WTC11 (cell line): ENCODE results near the gene H19. TPM values are rescaled to one million over a fixed set of nuclear protein-coding genes. Genes with fewer than 3 reads are reported as not detected.

ENCODE experiments used
- ATAC-seq: fragments of 200-7000 bp; cut with Tn5 transposase; 2 replicates; pipeline ENCODE4 v1.10.0; 2021; ENCODE audit warnings: mild to moderate bottlenecking, moderate library complexity
- CTCF ChIA-PET: fragments of 300-600 bp; sonication (Branson Sonifier 250); formaldehyde crosslinking; loops from one replicate; lab custom pipeline; 2021; ENCODE audit warnings: antibody characterized with exemption; lab: Charles Lee
- POLR2A ChIA-PET: fragments of 350-600 bp; sonication (Branson Sonifier 250); formaldehyde crosslinking; loops from one replicate; lab custom pipeline; 2021; ENCODE audit warnings: antibody characterized with exemption; lab: Charles Lee
- DNase-seq: peaks from one replicate; pipeline ENCODE4 v3.0.0; 2021; ENCODE audit warnings: low spot score
- H3K27ac Mint-ChIP-seq: 2 replicates; pipeline ENCODE4 v1.8.0; 2021; ENCODE audit warnings: mixed read lengths
- H3K27me3 Mint-ChIP-seq: 2 replicates; pipeline ENCODE4 v1.8.0; 2021; ENCODE audit warnings: low read depth, mild to moderate bottlenecking, moderate library complexity, mixed read lengths
- H3K36me3 Mint-ChIP-seq: 2 replicates; pipeline ENCODE4 v1.8.0; 2021; ENCODE audit warnings: mixed read lengths
- H3K4me1 Mint-ChIP-seq: 2 replicates; pipeline ENCODE4 v1.8.0; 2022; ENCODE audit warnings: mixed read lengths
- H3K4me3 Mint-ChIP-seq: 2 replicates; pipeline ENCODE4 v1.8.0; 2021; ENCODE audit warnings: mild to moderate bottlenecking, moderate library complexity, mixed read lengths
- H3K9me3 Mint-ChIP-seq: 2 replicates; pipeline ENCODE4 v1.8.0; 2021; ENCODE audit warnings: mixed read lengths
- GABPB1 ChIP-seq: sonication (generic); formaldehyde crosslinking; IDR thresholded peaks from 2 replicates; pipeline ENCODE4 v1.8.1; 2023; ENCODE audit warnings: mild to moderate bottlenecking, missing genetic modification reagents
- GRHL2 ChIP-seq: fragments of 250-450 bp; sonication (Bioruptor Pico); IDR thresholded peaks from 2 replicates; pipeline ENCODE4 v1.8.0; 2022; ENCODE audit warnings: mild to moderate bottlenecking, moderate library complexity; ENCODE audit not compliant: insufficient replicate concordance, severe bottlenecking
- HMGA2 ChIP-seq: fragments of 250-450 bp; sonication (Bioruptor Pico); IDR thresholded peaks from 2 replicates; pipeline ENCODE4 v1.4.0; 2021; ENCODE audit warnings: mild to moderate bottlenecking, moderate library complexity
- JAZF1 ChIP-seq: fragments of 250-450 bp; sonication (Bioruptor Pico); IDR thresholded peaks from 2 replicates; pipeline ENCODE4 v1.9.0; 2021; ENCODE audit warnings: moderate library complexity, mild to moderate bottlenecking, inconsistent platforms
- JUN ChIP-seq: sonication (generic); formaldehyde crosslinking; IDR thresholded peaks from 2 replicates; pipeline ENCODE4 v1.8.0; 2023; ENCODE audit warnings: mild to moderate bottlenecking, missing genetic modification reagents
- TP53 ChIP-seq: sonication (generic); formaldehyde crosslinking; IDR thresholded peaks from 2 replicates; pipeline ENCODE4 v1.8.1; 2023; ENCODE audit warnings: mild to moderate bottlenecking, missing genetic modification reagents
- ZNF219 ChIP-seq: sonication (generic); formaldehyde crosslinking; IDR thresholded peaks from 2 replicates; pipeline ENCODE4 v1.8.0; 2023; ENCODE audit warnings: missing genetic modification reagents, mild to moderate bottlenecking, borderline replicate concordance
- total RNA-seq: library from RNA; stranded (reverse); gene quantifications from 3 replicates; pipeline ENCODE4 v1.2.3, GENCODE V29; 2021
- TF ChIP-seq, protein P1 (sequence below): sonication (generic); formaldehyde crosslinking; IDR thresholded peaks from 2 replicates; pipeline ENCODE4 v1.8.0; 2022; ENCODE audit warnings: mild to moderate bottlenecking, missing genetic modification reagents
- TF ChIP-seq, protein P2 (sequence below): fragments of 250-450 bp; sonication (Bioruptor Pico); IDR thresholded peaks from 2 replicates; pipeline ENCODE4 v1.9.0; 2021; ENCODE audit warnings: mild to moderate bottlenecking
- TF ChIP-seq, protein P3 (sequence below): sonication (generic); formaldehyde crosslinking; IDR thresholded peaks from 2 replicates; pipeline ENCODE4 v1.8.1; 2022; ENCODE audit warnings: low read depth, missing genetic modification reagents, borderline replicate concordance
- TF ChIP-seq, protein P4 (sequence below): sonication (generic); formaldehyde crosslinking; IDR thresholded peaks from 2 replicates; pipeline ENCODE4 v1.8.1; 2023; ENCODE audit warnings: mild to moderate bottlenecking, moderate library complexity, missing genetic modification reagents
- TF ChIP-seq, protein P5 (sequence below): fragments of 250-450 bp; sonication (Bioruptor Pico); IDR thresholded peaks from 2 replicates; pipeline ENCODE4 v2.1.2; 2022; ENCODE audit warnings: mild to moderate bottlenecking, moderate library complexity
- TF ChIP-seq, protein P6 (sequence below): sonication (generic); formaldehyde crosslinking; IDR thresholded peaks from 2 replicates; pipeline ENCODE4 v1.8.1; 2022; ENCODE audit warnings: missing genetic modification reagents, borderline replicate concordance
- TF ChIP-seq, protein P7 (sequence below): fragments of 250-450 bp; sonication (Bioruptor Pico); IDR thresholded peaks from 2 replicates; pipeline ENCODE4 v1.9.0; 2021; ENCODE audit warnings: mild to moderate bottlenecking, borderline replicate concordance
- TF ChIP-seq, protein P8 (sequence below): sonication (generic); formaldehyde crosslinking; IDR thresholded peaks from 2 replicates; pipeline ENCODE4 v1.8.1; 2022; ENCODE audit warnings: mild to moderate bottlenecking, moderate library complexity, missing genetic modification reagents
- TF ChIP-seq, protein P9 (sequence below): sonication (generic); formaldehyde crosslinking; IDR thresholded peaks from 2 replicates; pipeline ENCODE4 v1.8.1; 2023; ENCODE audit warnings: mild to moderate bottlenecking, missing genetic modification reagents

The H19 gene
- total RNA-seq, 1 experiment from 2014 or later = 12.7 TPM

DNA sequence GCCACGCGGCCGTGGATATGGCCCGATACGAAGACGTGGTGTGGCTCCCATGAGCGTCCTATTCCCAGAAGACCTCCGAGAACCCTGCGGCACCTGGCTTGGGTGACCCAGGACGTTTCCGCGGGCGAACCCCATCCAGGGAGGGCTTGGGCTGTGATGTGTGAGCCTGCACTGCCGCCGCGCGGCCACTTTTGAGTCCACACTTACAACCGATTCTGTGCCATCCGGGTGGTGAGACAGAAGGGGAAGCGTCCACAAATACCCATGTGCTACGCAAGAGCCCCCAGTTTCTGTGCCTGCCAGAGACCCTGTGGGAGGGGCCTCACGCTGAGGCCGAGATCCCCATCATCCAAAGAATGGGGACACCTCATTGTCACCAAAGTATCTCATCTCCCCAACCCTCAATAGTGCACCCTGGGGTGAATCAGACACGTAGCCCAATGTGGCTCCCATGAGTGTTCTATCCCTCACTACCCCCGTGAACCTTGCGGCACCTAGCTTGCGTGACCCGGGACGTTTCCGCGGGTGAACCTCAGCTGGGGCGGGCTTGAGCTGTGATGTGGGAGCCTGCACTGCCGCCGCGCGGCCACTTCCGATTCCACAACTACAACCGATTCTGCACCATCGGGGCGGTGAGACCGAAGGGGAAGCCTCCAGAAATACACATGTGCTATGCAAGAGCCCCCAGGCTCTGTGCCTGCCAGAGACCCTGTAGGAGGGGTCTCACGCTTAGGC is 4.6 kb upstream of the H19 start:
- DNase-seq = no peak
- Mint-ChIP-seq H3K36me3 (no peaks in the 10 kb centered on the region), H3K4me3 (no peak overlapping the region), H3K27ac (no peak overlapping the region), H3K27me3 (no peaks in the 10 kb centered on the region), H3K4me1 (no peaks in the 10 kb centered on the region), H3K9me3 (no peaks in the 10 kb centered on the region)
- ChIA-PET CTCF (interaction anchor here (0.6 to 4.9 kb wide), 35 partner anchors 10 to 456 kb away, joined by 3 to 159 read pairs (median 4); partner anchors contain the start of genes MRPL23, SYT8 and TNNI2), POLR2A (no interaction called here)
- ATAC-seq = no peak
- TF ChIP-seq JAZF1 (CRISPR knock-in tag) = no peak
- no peak for TF ChIP-seq GABPB1 (CRISPR knock-in tag)
- TF ChIP-seq, protein P1, sequence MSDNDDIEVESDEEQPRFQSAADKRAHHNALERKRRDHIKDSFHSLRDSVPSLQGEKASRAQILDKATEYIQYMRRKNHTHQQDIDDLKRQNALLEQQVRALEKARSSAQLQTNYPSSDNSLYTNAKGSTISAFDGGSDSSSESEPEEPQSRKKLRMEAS (CRISPR knock-in tag) = no peak
- TF ChIP-seq JUN (CRISPR knock-in tag) = no peak
- TF ChIP-seq ZNF219 (CRISPR knock-in tag) = no peak
- TF ChIP-seq, protein P2, sequence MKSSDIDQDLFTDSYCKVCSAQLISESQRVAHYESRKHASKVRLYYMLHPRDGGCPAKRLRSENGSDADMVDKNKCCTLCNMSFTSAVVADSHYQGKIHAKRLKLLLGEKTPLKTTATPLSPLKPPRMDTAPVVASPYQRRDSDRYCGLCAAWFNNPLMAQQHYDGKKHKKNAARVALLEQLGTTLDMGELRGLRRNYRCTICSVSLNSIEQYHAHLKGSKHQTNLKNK (CRISPR knock-in tag) = no peak
- no peak for TF ChIP-seq TP53 (CRISPR knock-in tag)
- TF ChIP-seq, protein P3, sequence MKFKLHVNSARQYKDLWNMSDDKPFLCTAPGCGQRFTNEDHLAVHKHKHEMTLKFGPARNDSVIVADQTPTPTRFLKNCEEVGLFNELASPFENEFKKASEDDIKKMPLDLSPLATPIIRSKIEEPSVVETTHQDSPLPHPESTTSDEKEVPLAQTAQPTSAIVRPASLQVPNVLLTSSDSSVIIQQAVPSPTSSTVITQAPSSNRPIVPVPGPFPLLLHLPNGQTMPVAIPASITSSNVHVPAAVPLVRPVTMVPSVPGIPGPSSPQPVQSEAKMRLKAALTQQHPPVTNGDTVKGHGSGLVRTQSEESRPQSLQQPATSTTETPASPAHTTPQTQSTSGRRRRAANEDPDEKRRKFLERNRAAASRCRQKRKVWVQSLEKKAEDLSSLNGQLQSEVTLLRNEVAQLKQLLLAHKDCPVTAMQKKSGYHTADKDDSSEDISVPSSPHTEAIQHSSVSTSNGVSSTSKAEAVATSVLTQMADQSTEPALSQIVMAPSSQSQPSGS (CRISPR knock-in tag) = no peak
- TF ChIP-seq, protein P4, sequence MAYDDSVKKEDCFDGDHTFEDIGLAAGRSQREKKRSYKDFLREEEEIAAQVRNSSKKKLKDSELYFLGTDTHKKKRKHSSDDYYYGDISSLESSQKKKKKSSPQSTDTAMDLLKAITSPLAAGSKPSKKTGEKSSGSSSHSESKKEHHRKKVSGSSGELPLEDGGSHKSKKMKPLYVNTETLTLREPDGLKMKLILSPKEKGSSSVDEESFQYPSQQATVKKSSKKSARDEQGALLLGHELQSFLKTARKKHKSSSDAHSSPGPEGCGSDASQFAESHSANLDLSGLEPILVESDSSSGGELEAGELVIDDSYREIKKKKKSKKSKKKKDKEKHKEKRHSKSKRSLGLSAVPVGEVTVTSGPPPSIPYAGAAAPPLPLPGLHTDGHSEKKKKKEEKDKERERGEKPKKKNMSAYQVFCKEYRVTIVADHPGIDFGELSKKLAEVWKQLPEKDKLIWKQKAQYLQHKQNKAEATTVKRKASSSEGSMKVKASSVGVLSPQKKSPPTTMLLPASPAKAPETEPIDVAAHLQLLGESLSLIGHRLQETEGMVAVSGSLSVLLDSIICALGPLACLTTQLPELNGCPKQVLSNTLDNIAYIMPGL (CRISPR knock-in tag) = no peak
- TF ChIP-seq, protein P5, sequence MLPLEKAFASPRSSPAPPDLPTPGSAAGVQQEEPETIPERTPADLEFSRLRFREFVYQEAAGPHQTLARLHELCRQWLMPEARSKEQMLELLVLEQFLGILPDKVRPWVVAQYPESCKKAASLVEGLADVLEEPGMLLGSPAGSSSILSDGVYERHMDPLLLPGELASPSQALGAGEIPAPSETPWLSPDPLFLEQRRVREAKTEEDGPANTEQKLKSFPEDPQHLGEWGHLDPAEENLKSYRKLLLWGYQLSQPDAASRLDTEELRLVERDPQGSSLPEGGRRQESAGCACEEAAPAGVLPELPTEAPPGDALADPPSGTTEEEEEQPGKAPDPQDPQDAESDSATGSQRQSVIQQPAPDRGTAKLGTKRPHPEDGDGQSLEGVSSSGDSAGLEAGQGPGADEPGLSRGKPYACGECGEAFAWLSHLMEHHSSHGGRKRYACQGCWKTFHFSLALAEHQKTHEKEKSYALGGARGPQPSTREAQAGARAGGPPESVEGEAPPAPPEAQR (CRISPR knock-in tag) = no peak
- TF ChIP-seq, protein P6, sequence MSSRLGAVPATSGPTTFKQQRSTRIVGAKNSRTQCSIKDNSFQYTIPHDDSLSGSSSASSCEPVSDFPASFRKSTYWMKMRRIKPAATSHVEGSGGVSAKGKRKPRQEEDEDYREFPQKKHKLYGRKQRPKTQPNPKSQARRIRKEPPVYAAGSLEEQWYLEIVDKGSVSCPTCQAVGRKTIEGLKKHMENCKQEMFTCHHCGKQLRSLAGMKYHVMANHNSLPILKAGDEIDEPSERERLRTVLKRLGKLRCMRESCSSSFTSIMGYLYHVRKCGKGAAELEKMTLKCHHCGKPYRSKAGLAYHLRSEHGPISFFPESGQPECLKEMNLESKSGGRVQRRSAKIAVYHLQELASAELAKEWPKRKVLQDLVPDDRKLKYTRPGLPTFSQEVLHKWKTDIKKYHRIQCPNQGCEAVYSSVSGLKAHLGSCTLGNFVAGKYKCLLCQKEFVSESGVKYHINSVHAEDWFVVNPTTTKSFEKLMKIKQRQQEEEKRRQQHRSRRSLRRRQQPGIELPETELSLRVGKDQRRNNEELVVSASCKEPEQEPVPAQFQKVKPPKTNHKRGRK = no peak
- no peak for TF ChIP-seq HMGA2
- TF ChIP-seq, protein P7, sequence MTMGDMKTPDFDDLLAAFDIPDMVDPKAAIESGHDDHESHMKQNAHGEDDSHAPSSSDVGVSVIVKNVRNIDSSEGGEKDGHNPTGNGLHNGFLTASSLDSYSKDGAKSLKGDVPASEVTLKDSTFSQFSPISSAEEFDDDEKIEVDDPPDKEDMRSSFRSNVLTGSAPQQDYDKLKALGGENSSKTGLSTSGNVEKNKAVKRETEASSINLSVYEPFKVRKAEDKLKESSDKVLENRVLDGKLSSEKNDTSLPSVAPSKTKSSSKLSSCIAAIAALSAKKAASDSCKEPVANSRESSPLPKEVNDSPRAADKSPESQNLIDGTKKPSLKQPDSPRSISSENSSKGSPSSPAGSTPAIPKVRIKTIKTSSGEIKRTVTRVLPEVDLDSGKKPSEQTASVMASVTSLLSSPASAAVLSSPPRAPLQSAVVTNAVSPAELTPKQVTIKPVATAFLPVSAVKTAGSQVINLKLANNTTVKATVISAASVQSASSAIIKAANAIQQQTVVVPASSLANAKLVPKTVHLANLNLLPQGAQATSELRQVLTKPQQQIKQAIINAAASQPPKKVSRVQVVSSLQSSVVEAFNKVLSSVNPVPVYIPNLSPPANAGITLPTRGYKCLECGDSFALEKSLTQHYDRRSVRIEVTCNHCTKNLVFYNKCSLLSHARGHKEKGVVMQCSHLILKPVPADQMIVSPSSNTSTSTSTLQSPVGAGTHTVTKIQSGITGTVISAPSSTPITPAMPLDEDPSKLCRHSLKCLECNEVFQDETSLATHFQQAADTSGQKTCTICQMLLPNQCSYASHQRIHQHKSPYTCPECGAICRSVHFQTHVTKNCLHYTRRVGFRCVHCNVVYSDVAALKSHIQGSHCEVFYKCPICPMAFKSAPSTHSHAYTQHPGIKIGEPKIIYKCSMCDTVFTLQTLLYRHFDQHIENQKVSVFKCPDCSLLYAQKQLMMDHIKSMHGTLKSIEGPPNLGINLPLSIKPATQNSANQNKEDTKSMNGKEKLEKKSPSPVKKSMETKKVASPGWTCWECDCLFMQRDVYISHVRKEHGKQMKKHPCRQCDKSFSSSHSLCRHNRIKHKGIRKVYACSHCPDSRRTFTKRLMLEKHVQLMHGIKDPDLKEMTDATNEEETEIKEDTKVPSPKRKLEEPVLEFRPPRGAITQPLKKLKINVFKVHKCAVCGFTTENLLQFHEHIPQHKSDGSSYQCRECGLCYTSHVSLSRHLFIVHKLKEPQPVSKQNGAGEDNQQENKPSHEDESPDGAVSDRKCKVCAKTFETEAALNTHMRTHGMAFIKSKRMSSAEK (CRISPR knock-in tag) = no peak
- TF ChIP-seq GRHL2 (CRISPR knock-in tag) = no peak
- TF ChIP-seq, protein P8, sequence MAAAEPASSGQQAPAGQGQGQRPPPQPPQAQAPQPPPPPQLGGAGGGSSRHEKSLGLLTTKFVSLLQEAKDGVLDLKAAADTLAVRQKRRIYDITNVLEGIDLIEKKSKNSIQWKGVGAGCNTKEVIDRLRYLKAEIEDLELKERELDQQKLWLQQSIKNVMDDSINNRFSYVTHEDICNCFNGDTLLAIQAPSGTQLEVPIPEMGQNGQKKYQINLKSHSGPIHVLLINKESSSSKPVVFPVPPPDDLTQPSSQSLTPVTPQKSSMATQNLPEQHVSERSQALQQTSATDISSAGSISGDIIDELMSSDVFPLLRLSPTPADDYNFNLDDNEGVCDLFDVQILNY (CRISPR knock-in tag) = no peak
- TF ChIP-seq, protein P9, sequence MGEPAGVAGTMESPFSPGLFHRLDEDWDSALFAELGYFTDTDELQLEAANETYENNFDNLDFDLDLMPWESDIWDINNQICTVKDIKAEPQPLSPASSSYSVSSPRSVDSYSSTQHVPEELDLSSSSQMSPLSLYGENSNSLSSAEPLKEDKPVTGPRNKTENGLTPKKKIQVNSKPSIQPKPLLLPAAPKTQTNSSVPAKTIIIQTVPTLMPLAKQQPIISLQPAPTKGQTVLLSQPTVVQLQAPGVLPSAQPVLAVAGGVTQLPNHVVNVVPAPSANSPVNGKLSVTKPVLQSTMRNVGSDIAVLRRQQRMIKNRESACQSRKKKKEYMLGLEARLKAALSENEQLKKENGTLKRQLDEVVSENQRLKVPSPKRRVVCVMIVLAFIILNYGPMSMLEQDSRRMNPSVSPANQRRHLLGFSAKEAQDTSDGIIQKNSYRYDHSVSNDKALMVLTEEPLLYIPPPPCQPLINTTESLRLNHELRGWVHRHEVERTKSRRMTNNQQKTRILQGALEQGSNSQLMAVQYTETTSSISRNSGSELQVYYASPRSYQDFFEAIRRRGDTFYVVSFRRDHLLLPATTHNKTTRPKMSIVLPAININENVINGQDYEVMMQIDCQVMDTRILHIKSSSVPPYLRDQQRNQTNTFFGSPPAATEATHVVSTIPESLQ (CRISPR knock-in tag) = no peak
